Thyroid gland (tissue), 4 donors: ENCODE results near the gene LCN15. TPM values are rescaled to one million over a fixed set of nuclear protein-coding genes. Genes with fewer than 3 reads are reported as not detected.

Experiments
- DNase-seq, 2 donors: peaks; one replicate each; pipeline ENCODE4 v3.0.0-alpha.2; 2019
- H3K27ac ChIP-seq, 3 donors: fragments of 200-600 bp; sonication (generic); 1 replicate in 2 of 3; 2 replicates in 1 of 3; pipeline ENCODE4 v1.5.1; 2016 to 2019; ENCODE audit warnings: mild to moderate bottlenecking in 1 of 3, moderate library complexity in 1 of 3
- H3K27me3 ChIP-seq: fragments of 200-600 bp; sonication (generic); one replicate; pipeline ENCODE4 v1.5.1; 2019
- H3K36me3 ChIP-seq, 2 donors: fragments of 200-600 bp; sonication (generic); one replicate each; pipeline ENCODE4 v1.5.1; 2016 to 2019
- H3K4me1 ChIP-seq, 2 donors: fragments of 200-600 bp; sonication (generic); one replicate each; pipeline ENCODE4 v1.5.1; 2017 to 2019
- H3K4me3 ChIP-seq, 3 donors: fragments of 200-600 bp; sonication (generic); replicated peaks in 1 of 3; 1 replicate in 2 of 3; 2 replicates in 1 of 3; pipeline ENCODE4 v1.5.1; 2016; ENCODE audit warnings: mild to moderate bottlenecking in 1 of 3
- H3K9me3 ChIP-seq: fragments of 200-600 bp; sonication (generic); one replicate; pipeline ENCODE4 v1.5.1; 2017
- POLR2A ChIP-seq, 2 donors: fragments of 450-650 bp; IDR thresholded peaks; one replicate each; pipeline ENCODE4 v1.6.1; 2017; ENCODE audit warnings: antibody characterized with exemption in 2 of 2, mild to moderate bottlenecking in 2 of 2, moderate library complexity in 1 of 2
- WGBS, 2 donors: methylation state at CpG; one replicate each; pipeline ENCODE4 v1.1.5; 2017; 5-methylcytosine and 5-hydroxymethylcytosine counted together
- intact Hi-C: fragments of 100-400 bp; cut with DNase I; formaldehyde crosslinking; loops from one replicate; pipeline ENCODE4 v1.15.1; 2023
- total RNA-seq, 4 donors: library from RNA; depleted of rRNA; stranded (reverse); fragments of >200 nt; gene quantifications; one replicate each; pipeline ENCODE4 v1.2.3, GENCODE V29; 2016
- TF ChIP-seq, protein P1 (sequence below), 6 experiments: fragments of 200-600 bp in 3 of 6; fragments of 450-650 bp in 3 of 6; sonication (generic) in 3 of 6; IDR thresholded peaks; one replicate each; pipeline ENCODE4 v1.5.1; 2016 to 2019; ENCODE audit warnings: antibody characterized with exemption in 6 of 6, mild to moderate bottlenecking in 2 of 6, inconsistent platforms in 1 of 6, moderate library complexity in 1 of 6

The LCN15 gene
- total RNA-seq, 4 donors from 2014 or later, result not detected

DNA sequence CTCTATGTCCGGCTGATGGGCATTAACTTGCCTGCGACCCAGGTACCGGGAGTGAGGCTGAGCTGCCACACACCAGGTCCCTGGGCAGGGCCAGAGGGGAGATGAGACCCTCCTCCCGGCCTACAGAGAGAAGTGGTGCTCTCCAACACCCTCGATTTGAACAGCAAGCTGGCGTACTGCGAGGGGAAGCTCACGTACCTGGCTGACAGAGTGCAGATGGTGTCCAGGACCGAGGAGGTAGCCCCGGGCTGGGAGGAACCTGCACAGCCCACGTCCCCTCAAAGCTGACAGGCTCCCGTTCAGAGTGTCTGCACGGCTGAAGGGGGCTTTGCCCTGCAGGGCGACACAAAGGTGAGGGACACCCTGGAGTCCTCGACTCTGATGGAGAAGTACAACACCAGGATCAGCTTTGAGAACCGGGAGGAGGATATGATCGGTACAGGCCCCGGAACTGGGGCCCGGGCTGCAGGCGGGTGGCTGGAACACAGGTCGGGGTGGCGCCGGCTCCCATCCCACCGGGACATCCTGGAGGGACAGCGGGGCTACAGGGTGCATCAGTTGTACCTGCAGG lies 42.4 kb upstream of the LCN15 start:
- TF ChIP-seq, protein P1, sequence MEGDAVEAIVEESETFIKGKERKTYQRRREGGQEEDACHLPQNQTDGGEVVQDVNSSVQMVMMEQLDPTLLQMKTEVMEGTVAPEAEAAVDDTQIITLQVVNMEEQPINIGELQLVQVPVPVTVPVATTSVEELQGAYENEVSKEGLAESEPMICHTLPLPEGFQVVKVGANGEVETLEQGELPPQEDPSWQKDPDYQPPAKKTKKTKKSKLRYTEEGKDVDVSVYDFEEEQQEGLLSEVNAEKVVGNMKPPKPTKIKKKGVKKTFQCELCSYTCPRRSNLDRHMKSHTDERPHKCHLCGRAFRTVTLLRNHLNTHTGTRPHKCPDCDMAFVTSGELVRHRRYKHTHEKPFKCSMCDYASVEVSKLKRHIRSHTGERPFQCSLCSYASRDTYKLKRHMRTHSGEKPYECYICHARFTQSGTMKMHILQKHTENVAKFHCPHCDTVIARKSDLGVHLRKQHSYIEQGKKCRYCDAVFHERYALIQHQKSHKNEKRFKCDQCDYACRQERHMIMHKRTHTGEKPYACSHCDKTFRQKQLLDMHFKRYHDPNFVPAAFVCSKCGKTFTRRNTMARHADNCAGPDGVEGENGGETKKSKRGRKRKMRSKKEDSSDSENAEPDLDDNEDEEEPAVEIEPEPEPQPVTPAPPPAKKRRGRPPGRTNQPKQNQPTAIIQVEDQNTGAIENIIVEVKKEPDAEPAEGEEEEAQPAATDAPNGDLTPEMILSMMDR (IDR thresholded peaks at IDR 0.05), result no peak
- no peak for TF ChIP-seq POLR2A (IDR thresholded peaks at IDR 0.05)
- Histone ChIP-seq H3K36me3 (no peaks in the 10 kb centered on the region), H3K4me1 (peaks cover 23 to 33% of the 10 kb centered on the region in 2 donors), H3K27ac (no peak overlapping the region), H3K27me3 (no peaks in the 10 kb centered on the region), H3K4me3 (peak overlapping the region in 1 of 3 donors; percentile 99), H3K9me3 (no peaks in the 10 kb centered on the region)
- WGBS, 2 donors, result 73 to 83% methylated on average over 17 to 21 of the region's 25 CpGs
- intact Hi-C loops, result loop anchor here (5.0 kb wide), 1 partner anchor 141 kb away; the partner anchor contains the start of gene C8G
- DNase-seq, result no peak

DNA sequence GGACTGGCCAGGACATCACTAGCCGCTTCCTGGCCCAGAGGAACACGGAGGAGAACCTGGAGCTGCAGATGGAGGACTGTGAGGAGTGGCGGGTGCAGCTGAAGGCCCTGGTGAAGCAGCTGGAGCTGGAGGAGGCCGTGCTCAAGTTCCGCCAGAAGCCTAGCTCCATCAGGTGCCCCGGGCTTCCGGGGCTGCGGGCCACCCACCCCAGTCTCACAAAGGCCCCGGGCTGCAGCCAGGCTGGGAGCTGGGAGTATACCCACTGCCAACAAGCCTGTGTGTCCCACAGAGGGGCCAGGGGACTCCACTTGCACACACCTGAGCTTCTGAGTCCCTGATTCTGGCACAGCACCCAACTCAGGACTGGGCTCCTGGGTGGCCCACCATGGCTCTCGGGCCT lies 41.7 kb upstream of the LCN15 start:
- no peaks in the 10 kb centered on the region for H3K27me3 ChIP-seq
- DNase-seq, result no peak
- H3K36me3 ChIP-seq, result no peaks in the 10 kb centered on the region
- WGBS, 2 donors, result 89 to 100% methylated on average over 4 to 6 of the region's 10 CpGs
- H3K4me3 ChIP-seq, result no peak overlapping the region
- no peak overlapping the region for H3K27ac ChIP-seq
- peaks cover 25 to 37% of the 10 kb centered on the region in 2 donors for H3K4me1 ChIP-seq
- no peaks in the 10 kb centered on the region for H3K9me3 ChIP-seq
- TF ChIP-seq POLR2A (IDR thresholded peaks at IDR 0.05), result no peak
- TF ChIP-seq, protein P1 (IDR thresholded peaks at IDR 0.05), result no peak
- intact Hi-C loops, result loop anchor here (5.0 kb wide), 1 partner anchor 141 kb away; the partner anchor contains the start of gene C8G

DNA sequence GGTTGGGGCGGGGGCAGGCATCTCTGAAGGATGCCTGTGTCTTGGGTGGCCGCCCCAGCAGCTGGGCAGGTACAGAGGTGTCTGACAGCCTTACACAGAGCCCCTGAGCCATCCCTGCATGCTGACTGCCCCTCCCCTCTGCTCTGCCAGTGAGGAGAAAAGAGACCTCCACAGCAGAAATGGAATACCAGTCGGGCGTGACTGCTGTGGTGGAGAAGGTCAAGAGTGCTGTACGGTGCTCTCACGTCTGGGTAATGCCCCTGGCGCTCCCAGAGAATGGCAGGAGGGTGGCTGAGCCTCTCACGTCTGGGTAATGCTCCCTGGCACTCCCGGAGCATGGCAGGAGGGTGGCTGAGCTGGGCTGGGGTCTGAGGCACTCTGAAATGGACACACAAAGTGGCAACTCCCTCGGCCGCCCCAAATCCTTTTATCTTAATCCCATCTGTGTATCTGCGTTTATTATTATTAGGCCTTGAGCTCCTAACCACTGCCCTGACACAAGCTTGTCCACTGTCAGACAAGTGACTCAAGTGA lies 41.0 kb upstream of the LCN15 start:
- H3K27ac ChIP-seq, result no peak overlapping the region
- H3K4me1 ChIP-seq, result peaks cover 33 to 40% of the 10 kb centered on the region in 2 donors
- intact Hi-C loops, result loop anchor here (5.0 kb wide), 1 partner anchor 142 kb away; the partner anchor contains the start of gene C8G
- no peaks in the 10 kb centered on the region for H3K36me3 ChIP-seq
- peak in 1 of 2 donors; percentile 43 for DNase-seq
- H3K4me3 ChIP-seq, result no peak overlapping the region
- TF ChIP-seq POLR2A (IDR thresholded peaks at IDR 0.05), result no peak
- TF ChIP-seq, protein P1 (IDR thresholded peaks at IDR 0.05), result no peak
- H3K9me3 ChIP-seq, result no peaks in the 10 kb centered on the region
- 70 to 75% methylated on average over 9 to 12 of the region's 12 CpGs for WGBS, 2 donors
- H3K27me3 ChIP-seq, result no peaks in the 10 kb centered on the region

DNA sequence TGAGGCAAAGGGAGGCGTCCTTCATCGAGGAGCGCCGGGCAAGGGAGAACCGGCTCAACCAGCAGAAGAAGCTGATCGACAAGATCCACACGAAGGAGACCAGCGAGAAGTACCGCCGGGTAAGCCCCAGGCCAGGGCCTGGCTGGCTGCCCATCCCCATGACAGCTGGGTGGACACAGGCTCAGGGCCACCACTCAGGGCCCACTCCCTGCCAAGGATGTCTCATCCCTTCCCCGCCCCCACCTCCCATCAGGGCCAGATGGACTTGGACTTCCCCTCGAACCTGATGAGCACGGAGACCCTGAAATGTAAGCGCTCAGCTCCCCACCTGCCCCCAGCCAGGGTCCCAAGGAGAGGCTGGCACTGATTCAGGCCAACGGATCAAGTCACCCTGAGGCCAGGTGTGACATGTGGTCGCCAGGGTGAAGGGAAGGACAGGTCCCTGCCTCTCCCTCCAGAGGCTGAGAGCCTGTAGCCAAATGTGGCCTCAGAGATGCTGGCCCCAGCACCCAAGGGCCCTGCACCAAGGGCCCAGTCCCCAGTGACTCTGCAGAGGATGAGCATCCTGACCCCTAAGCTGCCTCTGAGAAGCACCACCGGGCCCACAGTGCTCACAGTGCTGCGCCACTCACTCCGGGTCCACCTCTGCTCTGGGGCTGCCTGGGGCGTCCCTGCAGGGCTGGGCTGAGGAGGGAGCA lies 40.3 kb upstream of the LCN15 start:
- H3K4me1 ChIP-seq, result peaks cover 32 to 37% of the 10 kb centered on the region in 2 donors
- intact Hi-C loops, result loop anchor here (5.0 kb wide), 1 partner anchor 143 kb away; the partner anchor contains the start of gene C8G

More for the DNA sequence above, 40.3 kb upstream of the LCN15 start:
- peak in 1 of 2 donors; percentile 39 for DNase-seq
- Histone ChIP-seq H3K9me3 (no peaks in the 10 kb centered on the region), H3K36me3 (no peaks in the 10 kb centered on the region), H3K27me3 (no peaks in the 10 kb centered on the region), H3K27ac (no peak overlapping the region), H3K4me3 (no peak overlapping the region)
- TF ChIP-seq POLR2A (IDR thresholded peaks at IDR 0.05), result no peak
- TF ChIP-seq, protein P1 (IDR thresholded peaks at IDR 0.05), result no peak
- WGBS, 2 donors, result 74 to 93% methylated on average over 8 to 13 of the region's 20 CpGs
